Stimulated activated CD4-positive, alpha-beta T cell treated with anti-CD3 and anti-CD28 coated beads, Interleukin-1b, Interleukin-23, amount 100 ng/mL, for 4 hours (primary cell): ENCODE results near the gene UGDH.
"Not testable (repeated sequence)": the region's sequence is repeated elsewhere in the genome, so short reads cannot be mapped to it uniquely, and the experiment has no call there.

Source experiments
- DNase-seq, 2 donors: peaks; one replicate each; pipeline ENCODE4 v3.0.0-alpha.2; 2020; ENCODE audit warnings: low read depth in 2 of 2

Gene UGDH

GRCh38 chr4:39495446-39496213 lies 31.6 kb downstream of the UGDH start:
- no peak for DNase-seq

DNA sequence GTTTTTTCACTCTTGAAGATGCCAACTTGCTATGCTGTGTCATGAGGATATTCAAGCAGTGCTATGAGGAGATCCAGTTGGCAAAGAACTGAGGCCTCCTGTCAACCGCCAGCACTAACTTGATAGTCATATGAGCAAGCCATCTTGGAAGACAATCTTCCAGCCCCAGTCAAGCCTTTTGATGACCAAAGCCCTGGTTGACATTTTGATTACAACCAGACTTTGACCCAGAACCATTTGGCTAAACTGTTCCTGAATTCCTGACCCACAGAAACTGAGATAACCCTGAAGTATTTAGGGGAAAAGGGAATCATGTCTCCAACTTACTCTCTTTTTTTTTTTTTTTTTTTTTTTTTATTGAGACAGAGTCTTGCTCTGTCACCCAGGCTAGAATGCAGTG lies 32.9 kb downstream of the UGDH start:
- DNase-seq = no peak

DNA sequence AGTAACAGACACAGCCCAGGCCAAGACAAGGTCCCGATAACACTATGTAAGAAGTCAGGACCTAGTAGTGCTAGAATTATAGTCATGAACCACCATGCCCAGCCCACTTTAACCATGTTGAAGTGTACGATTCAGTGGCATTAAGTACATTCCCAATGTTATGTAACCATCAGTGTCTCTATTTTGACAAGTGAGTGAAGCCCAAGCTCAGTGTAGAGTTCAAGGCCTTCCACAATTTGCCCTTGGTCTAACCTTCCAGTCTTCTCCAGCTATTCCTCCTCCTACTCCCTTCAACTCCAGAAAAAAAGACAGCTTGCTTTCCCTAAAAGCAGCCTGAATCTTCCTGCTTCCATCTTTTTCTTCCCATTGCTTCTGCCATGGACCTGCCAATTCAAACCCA lies 36.9 kb downstream of the UGDH start:
- no peak for DNase-seq

DNA sequence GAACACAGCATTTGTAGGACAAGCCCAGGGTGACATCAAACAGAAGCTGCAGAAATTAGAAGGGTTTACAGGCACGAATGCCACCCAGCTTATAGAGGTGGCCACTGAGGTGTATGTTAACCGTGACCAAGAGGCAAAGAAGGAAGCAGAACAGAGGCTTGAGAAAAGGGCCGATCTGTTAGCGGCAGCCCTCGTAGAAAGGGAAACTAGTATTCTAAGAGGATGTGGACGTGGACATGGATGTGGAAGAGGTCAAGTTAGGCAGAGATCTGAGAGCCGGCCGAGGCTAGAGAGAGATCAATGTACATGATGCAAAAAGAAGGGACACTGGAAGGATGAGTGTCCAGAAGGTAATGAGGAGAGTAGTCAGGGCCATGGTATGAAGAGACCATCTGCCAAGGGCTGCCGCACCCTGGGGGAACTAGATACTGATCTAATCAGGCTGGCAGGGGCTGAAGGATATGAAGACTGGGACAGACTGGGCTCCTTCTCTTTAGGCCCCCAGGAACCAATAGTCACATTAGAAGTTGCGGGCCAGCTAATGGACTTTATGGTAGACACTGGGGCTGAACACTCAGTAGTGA lies 40.9 kb downstream of the UGDH start:
- no peak for DNase-seq

GRCh38 chr4:39484582-39485272 lies 42.5 kb downstream of the UGDH start:
- DNase-seq = no peak

- DNase-seq = no peak
Measured at GRCh38 chr4:39480902-39481695, 46.1 kb downstream of the UGDH start.

DNA sequence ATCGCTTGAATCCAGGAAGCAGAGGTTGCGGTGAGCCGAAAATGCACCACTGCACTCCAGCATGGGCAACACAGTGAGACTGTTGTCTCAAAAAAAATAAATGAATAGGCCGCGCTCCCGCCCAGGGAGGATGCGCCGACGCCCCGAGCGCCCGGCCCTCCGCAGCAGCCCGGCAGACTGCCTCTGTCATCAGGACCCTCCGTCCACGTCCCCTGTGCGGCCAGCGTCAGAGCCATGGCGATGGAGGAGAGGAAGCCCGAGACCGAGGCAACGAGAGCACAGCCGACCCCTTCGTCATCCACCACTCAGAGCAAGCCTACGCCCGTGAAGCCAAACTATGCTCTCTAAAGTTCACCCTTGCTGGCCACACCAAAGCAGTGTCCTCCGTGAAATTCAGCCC lies 47.0 kb downstream of the UGDH start:
- DNase-seq = no peak

GRCh38 chr4:39476187-39476895 lies 50.9 kb downstream of the UGDH start:
- no peak for DNase-seq

GRCh38 chr4:39472396-39472795 lies 54.8 kb downstream of the UGDH start:
- DNase-seq = no peak

DNA sequence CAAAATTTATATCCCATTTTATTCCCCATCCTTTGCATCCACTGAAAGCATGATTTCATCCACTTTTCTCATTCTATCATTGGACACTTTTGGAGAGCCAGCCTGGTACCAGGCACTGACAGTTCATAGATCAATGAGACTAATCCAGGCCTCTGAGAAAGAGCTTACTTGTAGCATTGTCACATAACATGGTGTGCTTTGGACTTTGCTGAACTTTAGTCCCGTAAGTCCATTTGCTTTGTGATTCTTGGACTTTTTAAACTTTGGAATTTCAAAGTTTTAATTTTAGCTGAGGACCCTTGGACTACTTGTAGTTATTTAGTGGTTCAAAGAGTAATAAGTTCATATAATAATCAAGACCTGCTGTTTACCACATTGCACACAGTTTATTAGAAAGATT lies 56.8 kb downstream of the UGDH start:
- DNase-seq = no peak

DNA sequence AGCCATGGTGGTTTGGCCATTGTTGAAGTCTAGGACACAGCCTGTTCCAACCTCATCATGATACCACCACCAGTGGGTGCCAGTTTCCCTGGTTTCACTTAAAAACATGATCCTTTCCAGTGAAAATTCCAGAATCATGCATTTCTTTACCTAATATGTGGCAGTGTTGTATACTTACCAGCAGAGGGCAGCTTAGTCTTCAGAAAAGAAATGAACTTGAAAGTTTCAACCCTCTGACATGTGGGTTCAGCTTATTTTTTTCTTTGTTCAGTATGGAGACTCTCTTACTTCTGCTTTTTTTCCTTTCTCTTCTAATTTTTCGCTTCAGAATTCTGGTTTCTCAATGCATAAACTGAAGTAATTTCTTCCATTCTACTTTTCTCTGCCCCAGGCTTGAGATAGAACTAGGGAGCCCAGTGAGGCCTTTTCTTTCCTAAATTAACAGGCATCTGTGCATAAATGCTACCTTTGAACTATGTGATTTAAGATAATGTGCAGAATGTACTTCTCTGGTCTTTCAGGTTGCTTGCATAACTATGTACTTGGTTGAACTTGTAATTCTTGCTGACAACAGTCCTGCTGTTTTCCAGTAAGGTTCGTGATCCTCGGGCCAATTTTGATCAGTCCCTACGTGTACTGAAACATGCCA lies 57.7 kb downstream of the UGDH start:
- no peak for DNase-seq

DNA sequence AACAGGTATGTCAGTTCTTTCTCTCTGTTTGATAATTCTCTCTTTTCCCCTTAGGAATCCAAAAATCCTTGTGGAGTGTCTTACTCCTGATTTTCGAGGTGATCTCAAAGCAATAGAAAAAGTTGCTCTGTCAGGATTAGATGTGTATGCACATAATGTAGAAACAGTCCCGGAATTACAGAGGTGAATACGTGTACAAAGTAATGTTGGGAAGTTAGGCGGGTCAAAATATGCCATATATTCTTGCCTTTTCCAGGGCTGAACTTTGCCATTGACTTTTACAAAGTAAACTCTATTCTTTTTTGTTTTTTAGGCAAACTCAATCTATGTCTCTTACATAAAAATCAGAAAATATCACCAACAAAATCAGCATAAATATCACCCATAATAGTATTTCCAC lies 59.8 kb downstream of the UGDH start:
- DNase-seq = no peak

DNA sequence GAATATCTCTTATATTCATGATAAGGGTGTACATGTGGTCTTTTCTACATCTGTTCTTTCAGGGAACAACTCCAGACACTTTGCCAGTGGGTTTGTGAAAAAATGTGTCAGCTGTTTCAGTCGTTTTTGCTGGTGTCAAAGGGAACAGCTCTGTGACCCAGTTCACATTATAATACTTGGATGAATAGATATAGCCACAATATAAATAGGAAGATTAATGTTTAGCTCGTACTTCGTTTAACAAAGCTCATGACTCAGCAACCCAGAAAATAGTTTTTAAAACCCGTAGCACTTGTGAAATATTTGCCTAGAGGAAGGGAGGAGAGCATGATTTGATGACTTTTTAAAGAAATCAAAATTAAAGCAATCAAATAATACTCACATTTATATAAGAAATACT lies 60.5 kb downstream of the UGDH start:
- DNase-seq = no peak

DNA sequence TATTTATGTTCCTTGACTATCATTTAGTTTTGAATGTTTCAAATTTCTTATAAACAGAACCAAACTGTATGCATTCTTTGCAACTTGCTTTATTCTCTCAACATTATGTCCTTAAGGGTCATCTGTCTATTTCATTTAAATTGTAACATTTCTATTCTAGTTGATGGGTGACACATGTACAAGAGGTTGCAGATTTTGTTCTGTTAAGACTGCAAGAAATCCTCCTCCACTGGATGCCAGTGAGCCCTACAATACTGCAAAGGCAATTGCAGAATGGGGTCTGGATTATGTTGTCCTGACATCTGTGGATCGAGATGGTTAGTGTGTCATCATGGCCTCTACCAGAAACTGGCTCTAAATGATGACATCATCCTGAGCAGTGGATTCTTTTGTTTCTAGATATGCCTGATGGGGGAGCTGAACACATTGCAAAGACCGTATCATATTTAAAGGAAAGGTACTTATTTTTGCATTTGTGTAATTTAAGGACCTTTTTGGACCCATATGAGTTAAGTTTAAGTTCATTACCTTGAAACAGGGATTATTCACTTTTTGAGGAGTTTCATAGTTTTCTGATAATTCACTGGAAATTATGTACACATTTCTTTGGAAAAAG lies 62.2 kb downstream of the UGDH start:
- no peak for DNase-seq

GRCh38 chr4:39458505-39459300 lies 68.5 kb downstream of the UGDH start, which contains the start of the genes LIAS and RPL9:
Gene LIAS (plus strand): TSS chr4:39459056. CDS start chr4:39459118, 62 bp downstream.
Gene RPL9 (minus strand): TSS chr4:39458922. CDS start chr4:39458439, 483 bp downstream.
- DNase-seq = peak; percentile 81 to 88

- DNase-seq = not testable (repeated sequence)
Measured at GRCh38 chr4:39458161-39458504, 69.1 kb downstream of the UGDH start.

DNA sequence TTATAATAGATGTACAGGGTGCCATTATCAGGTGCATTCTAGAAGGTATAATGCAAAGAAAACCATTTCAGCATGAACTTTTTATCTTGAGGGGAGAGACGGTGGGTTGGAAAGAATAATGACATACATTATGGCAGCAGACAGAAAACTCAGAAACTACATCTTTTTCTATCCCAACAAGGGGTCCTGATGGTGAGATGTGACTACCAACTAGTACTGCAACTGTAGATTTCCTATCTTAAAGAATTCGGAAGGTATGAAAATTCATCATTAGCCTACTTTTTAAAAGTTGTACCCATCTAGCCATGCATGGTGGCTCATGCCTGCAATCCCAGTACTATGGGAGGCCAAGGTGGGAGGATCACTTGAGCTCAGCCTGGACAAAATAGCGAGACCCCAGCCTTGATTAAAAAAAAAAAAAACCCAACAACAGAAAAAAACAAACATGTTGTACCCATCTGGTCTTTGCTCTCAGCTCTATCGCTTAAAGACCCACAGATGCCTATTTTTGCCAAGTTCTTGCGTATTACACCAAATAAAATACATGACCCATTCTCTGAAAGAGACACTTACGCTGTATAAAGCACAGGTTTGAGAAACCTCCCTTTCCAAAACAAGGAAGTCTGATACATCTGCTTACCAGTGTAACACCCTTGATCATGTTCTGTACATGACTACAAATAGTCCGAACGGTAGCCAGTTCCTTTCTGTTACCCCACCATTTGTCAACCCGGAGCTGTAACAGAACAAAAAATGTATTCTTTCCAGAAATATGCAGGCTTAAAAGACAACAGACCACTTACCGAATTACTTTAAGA lies 70.1 kb downstream of the UGDH start:
- DNase-seq = no peak

GRCh38 chr4:39455486-39455885 lies 71.8 kb downstream of the UGDH start:
- DNase-seq = no peak

GRCh38 chr4:39453738-39454137 lies 73.5 kb downstream of the UGDH start:
- no peak for DNase-seq
